OCI-LY7 (cell line): Measurements from ENCODE around the gene CEP20. TPM values are rescaled to one million over a fixed set of nuclear protein-coding genes. Genes with fewer than 3 reads are reported as not detected.

Experiments used
- BruUV-seq: library from RNA; stranded (reverse); fragments of 400-500 nt; replicated peaks from 2 replicates; lab custom pipeline; 2021; lab: Mats Ljungman, UMichigan
- CTCF ChIA-PET: fragments of 300-600 bp; sonication (Branson Sonifier 250); formaldehyde crosslinking; loops from one replicate; lab custom pipeline; 2022; ENCODE audit warnings: antibody characterized with exemption; ENCODE audit not compliant: unreplicated experiment; lab: Charles Lee
- POLR2A ChIA-PET: fragments of 300-600 bp; sonication (Branson Sonifier 250); formaldehyde crosslinking; loops from one replicate; lab custom pipeline; 2022; ENCODE audit warnings: antibody characterized with exemption; lab: Charles Lee
- DNase-seq: peaks from one replicate; pipeline ENCODE4 v3.0.0-alpha.2; 2015; ENCODE audit warnings: low spot score
- H2AFZ ChIP-seq: fragments of 200-600 bp; sonication (generic), shearing (Covaris generic); 2 replicates; pipeline ENCODE4 v1.6.1; 2014; ENCODE audit warnings: mild to moderate bottlenecking, antibody characterized with exemption, low read length, moderate library complexity
- H3K27ac ChIP-seq: fragments of 200-600 bp; sonication (generic); 2 replicates; pipeline ENCODE4 v1.5.1; 2014; ENCODE audit warnings: mixed run types, low read depth, mild to moderate bottlenecking, moderate library complexity, low read length, inconsistent platforms; ENCODE audit not compliant: poor library complexity, severe bottlenecking
- H3K36me3 ChIP-seq: fragments of 200-600 bp; sonication (generic); 2 replicates; pipeline ENCODE4 v1.6.1; 2014; ENCODE audit warnings: mild to moderate bottlenecking, antibody characterized with exemption, low read length, moderate library complexity, mixed read lengths; ENCODE audit not compliant: insufficient read depth
- H3K4me1 ChIP-seq: fragments of 200-600 bp; sonication (generic); 2 replicates; pipeline ENCODE4 v1.5.1; 2014; ENCODE audit warnings: mild to moderate bottlenecking, low read length; ENCODE audit not compliant: insufficient read depth, poor library complexity, severe bottlenecking
- H3K4me2 ChIP-seq: fragments of 200-600 bp; sonication (generic); 2 replicates; pipeline ENCODE4 v1.6.1; 2014; ENCODE audit warnings: mild to moderate bottlenecking, low read length
- H3K4me3 ChIP-seq: fragments of 200-600 bp; sonication (generic); 2 replicates; pipeline ENCODE4 v1.5.1; 2014; ENCODE audit warnings: mild to moderate bottlenecking, low read depth, low read length; ENCODE audit not compliant: poor library complexity, severe bottlenecking
- H3K79me2 ChIP-seq: fragments of 200-600 bp; sonication (generic); 2 replicates; pipeline ENCODE4 v1.6.1; 2016; ENCODE audit warnings: low read depth, mild to moderate bottlenecking, low read length, moderate library complexity, mixed read lengths; ENCODE audit not compliant: insufficient read depth
- H3K9me2 ChIP-seq: fragments of 200-600 bp; sonication (generic); 2 replicates; pipeline ENCODE4 v1.6.1; 2016; ENCODE audit warnings: mild to moderate bottlenecking, low read length, mixed read lengths; ENCODE audit not compliant: insufficient read depth
- H3K9me3 ChIP-seq: fragments of 200-600 bp; sonication (generic); 2 replicates; pipeline ENCODE4 v1.6.1; 2014; ENCODE audit warnings: mild to moderate bottlenecking, mixed run types, low read length, mixed read lengths
- H4K20me1 ChIP-seq: fragments of 200-600 bp; sonication (generic); 2 replicates; pipeline ENCODE4 v1.6.1; 2014; ENCODE audit warnings: mild to moderate bottlenecking, antibody characterized with exemption, low read length, moderate library complexity, mixed read lengths; ENCODE audit not compliant: insufficient read depth
- EZH2phosphoT487 ChIP-seq: fragments of 200-600 bp; sonication (generic); IDR thresholded peaks from 2 replicates; pipeline ENCODE4 v1.6.1; 2018; ENCODE audit warnings: low read depth, borderline replicate concordance, mild to moderate bottlenecking, mixed run types, antibody characterized with exemption, low read length, moderate library complexity, mixed read lengths
- intact Hi-C: fragments of 100-400 bp; cut with micrococcal nuclease; formaldehyde crosslinking; loops from one replicate; pipeline ENCODE4 v1.10.0; 2022; ENCODE audit not compliant: unreplicated experiment
- total RNA-seq, 2 experiments: library from RNA; depleted of rRNA in 1 of 2; stranded (reverse); fragments of >200 nt in 1 of 2; shearing (Covaris generic) in 1 of 2; gene quantifications; 2 replicates each; pipeline ENCODE4 v1.2.3, GENCODE V29; 2014 to 2022
- TF ChIP-seq, protein P1 (sequence below): fragments of 200-600 bp; sonication (generic); conservative IDR thresholded peaks from 2 replicates; pipeline ENCODE4 v1.5.1; 2014; ENCODE audit warnings: mild to moderate bottlenecking, antibody characterized with exemption, low read length, moderate library complexity, mixed read lengths

The CEP20 gene
- total RNA-seq, 2 experiments from 2014 or later, result 36.6 to 62.8 TPM

DNA sequence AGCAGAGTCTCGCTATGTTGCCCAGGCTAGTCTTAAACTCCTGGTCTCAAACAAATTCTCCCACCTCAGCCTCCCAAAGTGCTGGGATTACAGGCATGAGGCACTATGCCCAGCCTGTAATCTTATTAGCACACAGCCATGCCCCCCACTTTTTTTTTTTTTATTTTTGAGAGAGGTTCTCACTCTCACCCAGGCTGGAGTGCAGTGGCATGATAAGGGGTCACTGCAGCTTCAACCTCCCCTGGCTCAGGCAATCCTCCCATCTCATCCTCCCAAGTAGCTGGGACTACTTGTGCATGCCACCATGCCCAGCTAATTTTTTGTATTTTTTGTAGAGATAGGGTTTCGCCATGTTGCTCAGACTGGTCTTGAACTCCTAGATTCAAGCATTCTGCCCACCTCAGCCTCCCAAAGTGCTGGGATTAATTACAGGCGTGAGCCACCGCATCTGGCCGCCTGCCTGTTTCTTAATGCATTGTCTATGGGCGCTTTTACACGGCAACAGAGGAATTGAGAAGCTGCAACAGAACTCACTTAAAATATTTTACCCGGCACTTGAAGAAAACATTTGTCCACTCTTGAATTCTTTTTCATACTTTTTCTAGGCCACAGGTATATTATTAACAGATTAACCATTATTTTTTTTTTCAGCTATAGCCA is 8.8 kb upstream of the CEP20 start:
- BruUV-seq, result no TSS peak
- H3K4me3 ChIP-seq, result peak overlapping the region; percentile 2
- no peaks in the 10 kb centered on the region for H3K9me3 ChIP-seq
- H4K20me1 ChIP-seq, result no peaks in the 10 kb centered on the region
- ChIA-PET POLR2A (interaction anchor here (0.5 to 1.2 kb wide), 4 partner anchors 9 to 69 kb away, joined by 3 read pairs; partner anchors contain the start of gene CEP20), CTCF (no interaction called here)
- TF ChIP-seq EZH2phosphoT487, result no peak
- TF ChIP-seq, protein P1, sequence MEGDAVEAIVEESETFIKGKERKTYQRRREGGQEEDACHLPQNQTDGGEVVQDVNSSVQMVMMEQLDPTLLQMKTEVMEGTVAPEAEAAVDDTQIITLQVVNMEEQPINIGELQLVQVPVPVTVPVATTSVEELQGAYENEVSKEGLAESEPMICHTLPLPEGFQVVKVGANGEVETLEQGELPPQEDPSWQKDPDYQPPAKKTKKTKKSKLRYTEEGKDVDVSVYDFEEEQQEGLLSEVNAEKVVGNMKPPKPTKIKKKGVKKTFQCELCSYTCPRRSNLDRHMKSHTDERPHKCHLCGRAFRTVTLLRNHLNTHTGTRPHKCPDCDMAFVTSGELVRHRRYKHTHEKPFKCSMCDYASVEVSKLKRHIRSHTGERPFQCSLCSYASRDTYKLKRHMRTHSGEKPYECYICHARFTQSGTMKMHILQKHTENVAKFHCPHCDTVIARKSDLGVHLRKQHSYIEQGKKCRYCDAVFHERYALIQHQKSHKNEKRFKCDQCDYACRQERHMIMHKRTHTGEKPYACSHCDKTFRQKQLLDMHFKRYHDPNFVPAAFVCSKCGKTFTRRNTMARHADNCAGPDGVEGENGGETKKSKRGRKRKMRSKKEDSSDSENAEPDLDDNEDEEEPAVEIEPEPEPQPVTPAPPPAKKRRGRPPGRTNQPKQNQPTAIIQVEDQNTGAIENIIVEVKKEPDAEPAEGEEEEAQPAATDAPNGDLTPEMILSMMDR, result no peak
- intact Hi-C loops, result no loop called here
- peak overlapping the region; percentile 70; the same call in 1 of the 2 replicates for H2AFZ ChIP-seq
- no peak for DNase-seq
- H3K79me2 ChIP-seq, result no peaks in the 10 kb centered on the region
- no peaks in the 10 kb centered on the region for H3K36me3 ChIP-seq
- H3K4me2 ChIP-seq, result peak overlapping the region; percentile 47
- H3K27ac ChIP-seq, result no peak overlapping the region
- H3K9me2 ChIP-seq, result no peaks in the 10 kb centered on the region
- peaks cover 23% of the 10 kb centered on the region for H3K4me1 ChIP-seq

DNA sequence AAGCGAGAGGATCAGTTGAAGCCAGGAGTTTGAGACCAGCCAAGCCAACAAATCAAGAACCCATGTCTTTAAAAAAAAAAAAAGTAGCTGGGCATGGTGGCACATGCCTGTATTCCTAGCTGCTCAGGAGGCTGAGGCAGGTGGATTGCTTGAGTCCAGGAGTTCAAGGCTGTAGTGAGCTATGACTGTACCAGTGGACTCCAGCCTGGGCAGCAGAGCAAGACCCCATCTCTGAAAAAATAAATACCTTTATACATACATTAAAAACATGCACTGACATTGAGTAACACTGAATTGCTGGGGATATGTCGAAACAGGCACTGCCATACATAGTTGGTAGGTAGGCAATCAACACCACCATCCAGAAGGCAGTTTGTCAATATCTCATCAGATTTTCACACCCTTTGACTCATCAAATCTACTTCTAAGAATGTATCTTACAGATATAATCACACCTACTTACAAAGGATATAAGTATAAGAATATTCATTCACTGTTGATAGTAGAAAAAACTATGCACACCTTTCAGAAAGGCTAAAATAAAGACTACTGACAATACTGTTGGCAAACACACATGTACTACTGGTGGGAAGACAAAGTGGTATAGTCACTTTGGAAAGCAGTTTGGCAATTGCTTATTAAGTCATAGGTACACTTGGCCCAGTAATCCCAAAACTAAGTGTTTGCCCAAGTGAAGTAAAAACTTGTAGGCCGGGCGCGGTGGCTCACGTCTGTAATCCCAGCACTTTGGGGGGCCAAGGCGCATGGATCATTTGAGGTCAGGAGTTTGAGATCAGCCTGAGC is 6.4 kb upstream of the CEP20 start:
- Histone ChIP-seq H3K79me2 (no peaks in the 10 kb centered on the region), H3K36me3 (no peaks in the 10 kb centered on the region), H3K4me2 (no peak overlapping the region), H3K4me3 (no peak overlapping the region), H4K20me1 (no peaks in the 10 kb centered on the region), H3K4me1 (peaks cover 18% of the 10 kb centered on the region), H3K9me2 (no peaks in the 10 kb centered on the region), H3K9me3 (no peaks in the 10 kb centered on the region), H3K27ac (no peak overlapping the region), H2AFZ (no peak overlapping the region)
- TF ChIP-seq, protein P1, result no peak
- no peak for TF ChIP-seq EZH2phosphoT487
- CTCF ChIA-PET, result no interaction called here
- intact Hi-C loops, result no loop called here
- POLR2A ChIA-PET, result interaction anchor here (0.7 kb wide), 2 partner anchors 12 to 850 kb away, joined by 3 to 6 read pairs; no protein-coding TSS in a partner anchor
- no TSS peak for BruUV-seq
- DNase-seq, result no peak

DNA sequence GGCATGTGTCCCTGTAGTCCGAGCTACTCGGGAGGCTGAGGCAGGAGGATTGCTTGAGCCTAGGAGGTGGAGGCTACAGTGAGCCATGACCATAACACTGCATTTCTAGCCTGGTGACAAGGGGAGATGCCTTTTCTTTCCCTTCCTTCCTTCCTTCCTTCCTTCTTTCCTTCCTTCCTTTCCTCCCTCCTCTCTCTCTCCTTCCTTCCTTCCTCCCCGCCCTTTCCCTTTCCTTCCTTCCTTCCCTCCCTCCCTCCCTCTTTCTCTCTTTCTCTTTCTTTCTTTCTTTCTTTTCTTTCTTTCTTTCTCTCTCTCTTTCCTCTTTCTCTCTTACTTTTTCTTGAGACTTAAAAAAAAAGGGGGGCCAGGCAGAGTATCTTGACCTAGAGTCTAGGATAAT is 3.1 kb upstream of the CEP20 start:
- H3K9me2 ChIP-seq, result no peaks in the 10 kb centered on the region
- no peak for DNase-seq

More for the DNA sequence above, 3.1 kb upstream of the CEP20 start:
- H3K4me1 ChIP-seq, result peaks cover 20% of the 10 kb centered on the region
- intact Hi-C loops, result no loop called here
- no peak overlapping the region for H2AFZ ChIP-seq
- ChIA-PET CTCF (no interaction called here), POLR2A (no interaction called here)
- no peaks in the 10 kb centered on the region for H3K9me3 ChIP-seq
- TF ChIP-seq EZH2phosphoT487, result no peak
- TF ChIP-seq, protein P1, result no peak
- H3K79me2 ChIP-seq, result peaks cover 18% of the 10 kb centered on the region
- H3K27ac ChIP-seq, result no peak overlapping the region
- H3K4me3 ChIP-seq, result no peak overlapping the region
- peaks cover 1% of the 10 kb centered on the region; the same call in 1 of the 2 replicates for H3K36me3 ChIP-seq
- BruUV-seq, result no TSS peak
- H3K4me2 ChIP-seq, result no peak overlapping the region
- no peaks in the 10 kb centered on the region for H4K20me1 ChIP-seq
